WI38 (cell line): Measurements from ENCODE around the gene GRAMD2A.

Experiments used
- H3K4me3 ChIP-seq: 2 replicates; pipeline ENCODE4 v1.5.1; 2011; ENCODE audit warnings: low read depth, mild to moderate bottlenecking, control low read depth, low read length
- CTCF ChIP-seq: IDR thresholded peaks from 2 replicates; pipeline ENCODE4 v1.5.1; 2012; ENCODE audit warnings: low read depth, mild to moderate bottlenecking, control low read depth, low read length

The GRAMD2A gene

GRCh38 chr15:72112116-72112515 lies 85.5 kb downstream of the GRAMD2A start:
- H3K4me3 ChIP-seq = no peak overlapping the region

GRCh38 chr15:72110355-72110754 lies 87.2 kb downstream of the GRAMD2A start:
- no peak for TF ChIP-seq CTCF
- H3K4me3 ChIP-seq = no peak overlapping the region

More at GRCh38 chr15:72112116-72112515, 85.5 kb downstream of the GRAMD2A start:
- TF ChIP-seq CTCF = no peak
